SU-DHL-6 (cell line): Measurements from ENCODE around the gene TRMO.

ENCODE experiments used
- CTCF ChIP-seq: fragments of 200-600 bp; sonication (generic); IDR thresholded peaks from one replicate; pipeline ENCODE4 v1.5.1; 2017; ENCODE audit warnings: antibody characterized with exemption, mild to moderate bottlenecking, low read length, moderate library complexity; ENCODE audit not compliant: insufficient read depth, poor library complexity, severe bottlenecking
- EZH2phosphoT487 ChIP-seq: fragments of 200-600 bp; sonication (generic), shearing (Covaris generic); conservative IDR thresholded peaks from 2 replicates; pipeline ENCODE4 v1.6.1; 2018; ENCODE audit warnings: mild to moderate bottlenecking, antibody characterized with exemption, low read length, moderate library complexity, mixed read lengths

GRCh38 chr9:97923529-97924108 lies 1.3 kb upstream of the TRMO start:
- peak; percentile 90 for TF ChIP-seq CTCF
- TF ChIP-seq EZH2phosphoT487: no peak
